HG02970 (cell line): ENCODE results near the gene HOXB3.

Experiments used
- ATAC-seq: cut with Tn5 transposase; IDR thresholded peaks from one replicate; pipeline ENCODE4 v1.9.1; 2021; ENCODE audit warnings: mild to moderate bottlenecking, moderate library complexity, moderate number of reproducible peaks; ENCODE audit not compliant: unreplicated experiment, low FRiP score

Gene HOXB3

GRCh38 chr17:48532261-48532660 lies 57.8 kb downstream of the HOXB3 start:
- ATAC-seq = no peak

- no peak for ATAC-seq
Observed at GRCh38 chr17:48530887-48531272, 59.2 kb downstream of the HOXB3 start, which contains the start of gene HOXB1. HOXB1 (minus strand) TSS chr17:48531011; CDS start chr17:48530904, 107 bp downstream.

- ATAC-seq = no peak
Observed at GRCh38 chr17:48530208-48530886, 59.7 kb downstream of the HOXB3 start.

- ATAC-seq = no peak
Observed at GRCh38 chr17:48529683-48530009, 60.4 kb downstream of the HOXB3 start.

- no peak for ATAC-seq
Observed at GRCh38 chr17:48528936-48529682, 60.9 kb downstream of the HOXB3 start.

- ATAC-seq = no peak
Observed at GRCh38 chr17:48528153-48528935, 61.7 kb downstream of the HOXB3 start.

GRCh38 chr17:48527547-48527932 lies 62.5 kb downstream of the HOXB3 start:
- no peak for ATAC-seq

GRCh38 chr17:48526608-48527546 lies 63.2 kb downstream of the HOXB3 start:
- ATAC-seq = no peak

- no peak for ATAC-seq
Observed at GRCh38 chr17:48523010-48523409, 67.0 kb downstream of the HOXB3 start.

- no peak for ATAC-seq
Observed at GRCh38 chr17:48522031-48522653, 67.9 kb downstream of the HOXB3 start.

GRCh38 chr17:48520631-48521079 lies 69.4 kb downstream of the HOXB3 start:
- ATAC-seq = no peak

GRCh38 chr17:48519427-48519826 lies 70.6 kb downstream of the HOXB3 start:
- no peak for ATAC-seq

- no peak for ATAC-seq
Observed at GRCh38 chr17:48517478-48517877, 72.6 kb downstream of the HOXB3 start.

- no peak for ATAC-seq
Observed at GRCh38 chr17:48515925-48516900, 73.8 kb downstream of the HOXB3 start.

GRCh38 chr17:48514477-48514876 lies 75.6 kb downstream of the HOXB3 start:
- ATAC-seq = no peak

GRCh38 chr17:48513666-48514455 lies 76.2 kb downstream of the HOXB3 start:
- no peak for ATAC-seq

- ATAC-seq = no peak
Observed at GRCh38 chr17:48513097-48513496, 76.9 kb downstream of the HOXB3 start.
